Measurements from ENCODE around the gene MRAS. TPM values are rescaled to one million over a fixed set of nuclear protein-coding genes. Genes with fewer than 3 reads are reported as not detected.

Gene MRAS
- total RNA-seq, 1 donor: 80.7 TPM

DNA sequence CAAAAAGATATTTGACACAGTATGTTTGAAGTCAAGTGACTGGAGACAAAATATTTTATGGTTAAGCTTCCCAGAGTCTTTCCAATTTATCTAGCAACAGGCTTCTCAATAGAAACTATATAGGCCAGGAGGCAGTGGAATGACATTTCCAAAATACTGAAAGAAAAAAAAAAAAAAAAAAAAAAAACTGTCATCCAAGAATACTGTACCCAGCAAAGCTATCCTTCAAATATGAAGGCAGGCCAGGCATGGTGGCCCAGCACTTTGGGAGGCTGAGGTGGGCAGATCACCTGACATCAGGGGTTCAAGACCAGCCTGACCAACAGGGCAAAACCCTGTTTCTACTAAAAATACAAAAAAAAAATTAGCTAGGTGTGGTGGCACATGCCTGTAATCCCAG is 39.6 kb upstream of the MRAS start:
- Histone ChIP-seq H3K4me3 (ENCODE audit: insufficient read depth, low read length) (no peak overlapping the region), H3K9me3 (ENCODE audit: low read depth, low read length) (peaks cover 8% of the 10 kb centered on the region), H3K79me2 (ENCODE audit: insufficient read depth, low read length) (no peaks in the 10 kb centered on the region), H3K27ac (ENCODE audit: low read depth, low read length) (no peak overlapping the region), H3K4me2 (ENCODE audit: insufficient read depth, low read length) (no peak overlapping the region), H4K20me1 (ENCODE audit: insufficient read depth, low read length) (no peaks in the 10 kb centered on the region), H3K4me1 (ENCODE audit: insufficient read depth, low read length) (no peaks in the 10 kb centered on the region), H3K27me3 (ENCODE audit: insufficient read depth, low read length) (peaks cover 21% of the 10 kb centered on the region), H2AFZ (ENCODE audit: low read length) (no peak overlapping the region), H3K36me3 (ENCODE audit: insufficient read depth, low read length) (no peaks in the 10 kb centered on the region)
- DNase-seq (ENCODE audit: insufficient read length, low spot score, missing footprints): no peak
- TF ChIP-seq, protein P1, sequence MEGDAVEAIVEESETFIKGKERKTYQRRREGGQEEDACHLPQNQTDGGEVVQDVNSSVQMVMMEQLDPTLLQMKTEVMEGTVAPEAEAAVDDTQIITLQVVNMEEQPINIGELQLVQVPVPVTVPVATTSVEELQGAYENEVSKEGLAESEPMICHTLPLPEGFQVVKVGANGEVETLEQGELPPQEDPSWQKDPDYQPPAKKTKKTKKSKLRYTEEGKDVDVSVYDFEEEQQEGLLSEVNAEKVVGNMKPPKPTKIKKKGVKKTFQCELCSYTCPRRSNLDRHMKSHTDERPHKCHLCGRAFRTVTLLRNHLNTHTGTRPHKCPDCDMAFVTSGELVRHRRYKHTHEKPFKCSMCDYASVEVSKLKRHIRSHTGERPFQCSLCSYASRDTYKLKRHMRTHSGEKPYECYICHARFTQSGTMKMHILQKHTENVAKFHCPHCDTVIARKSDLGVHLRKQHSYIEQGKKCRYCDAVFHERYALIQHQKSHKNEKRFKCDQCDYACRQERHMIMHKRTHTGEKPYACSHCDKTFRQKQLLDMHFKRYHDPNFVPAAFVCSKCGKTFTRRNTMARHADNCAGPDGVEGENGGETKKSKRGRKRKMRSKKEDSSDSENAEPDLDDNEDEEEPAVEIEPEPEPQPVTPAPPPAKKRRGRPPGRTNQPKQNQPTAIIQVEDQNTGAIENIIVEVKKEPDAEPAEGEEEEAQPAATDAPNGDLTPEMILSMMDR (IDR thresholded peaks at IDR 0.05; ENCODE audit: extremely low read depth, low read depth, low read length): no peak

DNA sequence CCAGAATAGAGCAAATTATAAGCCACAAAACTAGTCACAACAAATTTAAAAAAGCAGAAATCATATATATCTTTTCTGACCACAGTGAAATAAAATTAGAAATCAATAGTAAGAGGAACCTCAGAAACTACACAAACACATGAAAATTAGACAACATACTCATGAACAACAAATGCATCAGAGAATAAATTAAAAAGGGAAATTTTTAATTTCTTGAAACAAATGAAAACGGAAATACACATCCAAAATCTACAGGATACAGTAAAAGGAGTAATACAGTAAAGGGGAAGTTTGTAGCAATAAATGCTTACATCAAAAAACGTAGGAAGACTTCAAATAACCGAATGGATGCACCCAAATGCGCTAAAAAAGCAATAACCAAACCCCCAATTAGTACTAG is 37.9 kb upstream of the MRAS start:
- no peak for DNase-seq (ENCODE audit: insufficient read length, low spot score, missing footprints)
- no peak overlapping the region for H3K27ac ChIP-seq (ENCODE audit: low read depth, low read length)
- peaks cover 21% of the 10 kb centered on the region for H3K27me3 ChIP-seq (ENCODE audit: insufficient read depth, low read length)
- no peak overlapping the region for H2AFZ ChIP-seq (ENCODE audit: low read length)
- H3K4me2 ChIP-seq (ENCODE audit: insufficient read depth, low read length): no peak overlapping the region
- no peaks in the 10 kb centered on the region for H3K79me2 ChIP-seq (ENCODE audit: insufficient read depth, low read length)
- TF ChIP-seq, protein P1 (IDR thresholded peaks at IDR 0.05; ENCODE audit: extremely low read depth, low read depth, low read length): no peak
- no peaks in the 10 kb centered on the region for H4K20me1 ChIP-seq (ENCODE audit: insufficient read depth, low read length)
- no peaks in the 10 kb centered on the region for H3K36me3 ChIP-seq (ENCODE audit: insufficient read depth, low read length)
- H3K4me1 ChIP-seq (ENCODE audit: insufficient read depth, low read length): peaks cover 3% of the 10 kb centered on the region
- H3K9me3 ChIP-seq (ENCODE audit: low read depth, low read length): peaks cover 8% of the 10 kb centered on the region
- H3K4me3 ChIP-seq (ENCODE audit: insufficient read depth, low read length): no peak overlapping the region

DNA sequence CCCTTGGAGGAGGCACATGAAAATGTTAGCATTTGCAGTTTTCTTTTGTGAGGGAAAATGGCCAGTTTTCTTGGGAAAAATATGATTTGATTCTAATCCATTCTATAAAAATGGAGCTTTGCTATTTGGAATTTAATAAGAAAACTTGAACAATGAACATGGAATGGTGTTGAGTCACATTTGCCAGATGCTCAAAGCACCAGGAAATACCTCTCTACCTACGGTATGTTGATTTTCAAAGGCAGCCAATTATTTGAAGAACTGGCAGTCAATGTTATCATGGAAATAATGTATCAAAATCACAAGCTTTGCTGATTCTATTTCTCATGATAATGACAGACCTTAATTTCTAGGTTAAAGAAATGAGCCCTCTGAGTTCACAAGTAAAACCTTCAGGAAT is 33.6 kb upstream of the MRAS start:
- H3K4me2 ChIP-seq (ENCODE audit: insufficient read depth, low read length): no peak overlapping the region
- no peaks in the 10 kb centered on the region for H3K79me2 ChIP-seq (ENCODE audit: insufficient read depth, low read length)
- H3K4me3 ChIP-seq (ENCODE audit: insufficient read depth, low read length): no peak overlapping the region
- H3K27ac ChIP-seq (ENCODE audit: low read depth, low read length): no peak overlapping the region
- peaks cover 3% of the 10 kb centered on the region for H3K4me1 ChIP-seq (ENCODE audit: insufficient read depth, low read length)
- peaks cover 21% of the 10 kb centered on the region for H3K27me3 ChIP-seq (ENCODE audit: insufficient read depth, low read length)
- H4K20me1 ChIP-seq (ENCODE audit: insufficient read depth, low read length): no peaks in the 10 kb centered on the region
- TF ChIP-seq, protein P1 (IDR thresholded peaks at IDR 0.05; ENCODE audit: extremely low read depth, low read depth, low read length): no peak
- H3K9me3 ChIP-seq (ENCODE audit: low read depth, low read length): no peaks in the 10 kb centered on the region
- no peaks in the 10 kb centered on the region for H3K36me3 ChIP-seq (ENCODE audit: insufficient read depth, low read length)
- no peak for DNase-seq (ENCODE audit: insufficient read length, low spot score, missing footprints)
- no peak overlapping the region for H2AFZ ChIP-seq (ENCODE audit: low read length)

DNA sequence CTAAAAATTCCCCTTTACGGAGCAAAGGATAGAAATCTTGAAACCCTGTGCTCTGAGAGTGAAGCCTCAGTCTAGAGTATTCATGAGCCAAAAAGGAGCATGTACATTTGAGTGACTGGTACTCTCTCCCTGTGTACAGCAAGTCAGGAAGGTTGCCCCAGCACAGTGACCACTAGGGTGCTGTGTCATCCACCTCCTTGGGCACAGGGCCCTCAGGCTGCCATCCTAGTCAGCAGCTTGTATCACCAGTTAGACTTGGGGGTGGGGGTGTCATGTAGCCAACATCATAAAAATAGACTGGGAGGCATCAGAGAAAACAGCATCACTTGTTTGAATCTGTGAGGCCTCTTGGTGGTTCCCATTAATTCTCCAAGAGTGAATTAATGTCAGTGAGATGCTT is 30.7 kb upstream of the MRAS start:
- H3K79me2 ChIP-seq (ENCODE audit: insufficient read depth, low read length): no peaks in the 10 kb centered on the region
- DNase-seq (ENCODE audit: insufficient read length, low spot score, missing footprints): no peak
- H2AFZ ChIP-seq (ENCODE audit: low read length): no peak overlapping the region
- H3K4me2 ChIP-seq (ENCODE audit: insufficient read depth, low read length): no peak overlapping the region
- H3K27me3 ChIP-seq (ENCODE audit: insufficient read depth, low read length): peaks cover 13% of the 10 kb centered on the region
- no peaks in the 10 kb centered on the region for H3K36me3 ChIP-seq (ENCODE audit: insufficient read depth, low read length)
- TF ChIP-seq, protein P1 (IDR thresholded peaks at IDR 0.05; ENCODE audit: extremely low read depth, low read depth, low read length): no peak
- H3K27ac ChIP-seq (ENCODE audit: low read depth, low read length): no peak overlapping the region
- peaks cover 3% of the 10 kb centered on the region for H3K4me1 ChIP-seq (ENCODE audit: insufficient read depth, low read length)
- no peaks in the 10 kb centered on the region for H4K20me1 ChIP-seq (ENCODE audit: insufficient read depth, low read length)
- no peaks in the 10 kb centered on the region for H3K9me3 ChIP-seq (ENCODE audit: low read depth, low read length)
- no peak overlapping the region for H3K4me3 ChIP-seq (ENCODE audit: insufficient read depth, low read length)
